ENCODE data around the gene DSG3. TPM values are rescaled to one million over a fixed set of nuclear protein-coding genes. Genes with fewer than 3 reads are reported as not detected.

The DSG3 gene
- total and polyA plus RNA-seq, 2 donors (not counting 1 experiment from before 2014, with no cell fraction given) = 0.02 TPM; not detected in 1

GRCh38 chr18:31450409-31450808 is 2.9 kb downstream of the DSG3 start:
- Histone ChIP-seq H3K79me2 (ENCODE audit: control insufficient read depth, insufficient read depth, low read length) (no peaks in the 10 kb centered on the region), H3K4me1 (ENCODE audit: control insufficient read depth, extremely low read depth, insufficient read depth, low read length) (no peaks in the 10 kb centered on the region), H3K27me3 (ENCODE audit: control insufficient read depth, insufficient read depth, low read length) (no peaks in the 10 kb centered on the region), H4K20me1 (ENCODE audit: control insufficient read depth, extremely low read depth, insufficient read depth, low read length) (no peaks in the 10 kb centered on the region), H3K36me3 (ENCODE audit: control insufficient read depth, insufficient read depth, low read length) (no peaks in the 10 kb centered on the region), H3K27ac (ENCODE audit: insufficient read depth, low read length) (no peak overlapping the region), H3K9me3 (ENCODE audit: control insufficient read depth, insufficient read depth, low read depth, low read length) (no peaks in the 10 kb centered on the region), H3K9ac (ENCODE audit: insufficient read depth, low read length) (no peak overlapping the region), H3K4me3 (replicated peaks in 1 of 4; ENCODE audit: control extremely low read depth in 1 of 4, insufficient read depth in 1 of 4, low read depth in 3 of 4, low read length in 4 of 4) (no peak overlapping the region), H2AFZ (ENCODE audit: low read length) (no peak overlapping the region), H3K4me2 (ENCODE audit: extremely low read depth, insufficient read depth, low read length) (no peak overlapping the region)
- TF ChIP-seq CTCF (conservative IDR thresholded peaks at IDR 0.05 in 1 of 2, IDR thresholded peaks at IDR 0.05 in 1 of 2; ENCODE audit: low read depth in 1 of 2, low read length in 2 of 2) (no peak), EZH2 (IDR thresholded peaks at IDR 0.05; ENCODE audit: low read length, missing control alignments) (no peak)
- peak in 1 of 2 donors; percentile 42 for DNase-seq (ENCODE audit: low read depth in 2 of 2)

GRCh38 chr18:31451625-31452024 is 4.1 kb downstream of the DSG3 start:
- H3K9me3 ChIP-seq (ENCODE audit: control insufficient read depth, insufficient read depth, low read depth, low read length) = no peaks in the 10 kb centered on the region
- H3K4me3 ChIP-seq (replicated peaks in 1 of 4; ENCODE audit: control extremely low read depth in 1 of 4, insufficient read depth in 1 of 4, low read depth in 3 of 4, low read length in 4 of 4) = no peak overlapping the region
- TF ChIP-seq CTCF (conservative IDR thresholded peaks at IDR 0.05 in 1 of 2, IDR thresholded peaks at IDR 0.05 in 1 of 2; ENCODE audit: low read depth in 1 of 2, low read length in 2 of 2) (no peak), EZH2 (IDR thresholded peaks at IDR 0.05; ENCODE audit: low read length, missing control alignments) (no peak)
- H3K79me2 ChIP-seq (ENCODE audit: control insufficient read depth, insufficient read depth, low read length) = no peaks in the 10 kb centered on the region
- no peaks in the 10 kb centered on the region for H3K36me3 ChIP-seq (ENCODE audit: control insufficient read depth, insufficient read depth, low read length)
- no peak overlapping the region for H3K4me2 ChIP-seq (ENCODE audit: extremely low read depth, insufficient read depth, low read length)
- no peaks in the 10 kb centered on the region for H4K20me1 ChIP-seq (ENCODE audit: control insufficient read depth, extremely low read depth, insufficient read depth, low read length)
- no peak overlapping the region for H2AFZ ChIP-seq (ENCODE audit: low read length)
- no peak for DNase-seq (ENCODE audit: low read depth in 2 of 2)
- H3K9ac ChIP-seq (ENCODE audit: insufficient read depth, low read length) = no peak overlapping the region
- no peak overlapping the region for H3K27ac ChIP-seq (ENCODE audit: insufficient read depth, low read length)
- H3K27me3 ChIP-seq (ENCODE audit: control insufficient read depth, insufficient read depth, low read length) = no peaks in the 10 kb centered on the region
- no peaks in the 10 kb centered on the region for H3K4me1 ChIP-seq (ENCODE audit: control insufficient read depth, extremely low read depth, insufficient read depth, low read length)

GRCh38 chr18:31454066-31454708 is 6.6 kb downstream of the DSG3 start:
- H2AFZ ChIP-seq (ENCODE audit: low read length) = no peak overlapping the region
- no peak overlapping the region for H3K27ac ChIP-seq (ENCODE audit: insufficient read depth, low read length)
- TF ChIP-seq CTCF (conservative IDR thresholded peaks at IDR 0.05 in 1 of 2, IDR thresholded peaks at IDR 0.05 in 1 of 2; ENCODE audit: low read depth in 1 of 2, low read length in 2 of 2) = no peak
- TF ChIP-seq EZH2 (IDR thresholded peaks at IDR 0.05; ENCODE audit: low read length, missing control alignments) = no peak
- H3K79me2 ChIP-seq (ENCODE audit: control insufficient read depth, insufficient read depth, low read length) = no peaks in the 10 kb centered on the region
- H3K9ac ChIP-seq (ENCODE audit: insufficient read depth, low read length) = no peak overlapping the region
- DNase-seq (ENCODE audit: low read depth in 2 of 2) = peak; percentile 44 to 96
- H4K20me1 ChIP-seq (ENCODE audit: control insufficient read depth, extremely low read depth, insufficient read depth, low read length) = no peaks in the 10 kb centered on the region
- no peak overlapping the region for H3K4me2 ChIP-seq (ENCODE audit: extremely low read depth, insufficient read depth, low read length)
- no peaks in the 10 kb centered on the region for H3K9me3 ChIP-seq (ENCODE audit: control insufficient read depth, insufficient read depth, low read depth, low read length)
- H3K4me1 ChIP-seq (ENCODE audit: control insufficient read depth, extremely low read depth, insufficient read depth, low read length) = no peaks in the 10 kb centered on the region
- H3K4me3 ChIP-seq (replicated peaks in 1 of 4; ENCODE audit: control extremely low read depth in 1 of 4, insufficient read depth in 1 of 4, low read depth in 3 of 4, low read length in 4 of 4) = no peak overlapping the region
- H3K27me3 ChIP-seq (ENCODE audit: control insufficient read depth, insufficient read depth, low read length) = no peaks in the 10 kb centered on the region
- H3K36me3 ChIP-seq (ENCODE audit: control insufficient read depth, insufficient read depth, low read length) = no peaks in the 10 kb centered on the region
